Measurements from ENCODE around the gene RUNX1.

Gene RUNX1

GRCh38 chr21:34923626-34924025 lies 125.5 kb downstream of the RUNX1 start:
- no peak for DNase-seq (ENCODE audit: low spot score)

GRCh38 chr21:34923202-34923601 lies 125.9 kb downstream of the RUNX1 start:
- DNase-seq (ENCODE audit: low spot score): no peak

GRCh38 chr21:34922479-34922878 lies 126.6 kb downstream of the RUNX1 start:
- no peak for DNase-seq (ENCODE audit: low spot score)

- no peak for DNase-seq (ENCODE audit: low spot score)
Observed at GRCh38 chr21:34921151-34921550, 128.0 kb downstream of the RUNX1 start.

- DNase-seq (ENCODE audit: low spot score): no peak
Observed at GRCh38 chr21:34919406-34919805, 129.7 kb downstream of the RUNX1 start.

- DNase-seq (ENCODE audit: low spot score): no peak
Observed at GRCh38 chr21:34916446-34916845, 132.7 kb downstream of the RUNX1 start.

- DNase-seq (ENCODE audit: low spot score): no peak
Observed at GRCh38 chr21:34915364-34915841, 133.7 kb downstream of the RUNX1 start.

- DNase-seq (ENCODE audit: low spot score): no peak
Observed at GRCh38 chr21:34914239-34914638, 134.9 kb downstream of the RUNX1 start.

- no peak for DNase-seq (ENCODE audit: low spot score)
Observed at GRCh38 chr21:34913811-34914210, 135.3 kb downstream of the RUNX1 start.

GRCh38 chr21:34912022-34912945 lies 136.8 kb downstream of the RUNX1 start:
- no peak for DNase-seq (ENCODE audit: low spot score)

GRCh38 chr21:34911360-34911759 lies 137.7 kb downstream of the RUNX1 start:
- no peak for DNase-seq (ENCODE audit: low spot score)

- no peak for DNase-seq (ENCODE audit: low spot score)
Observed at GRCh38 chr21:34910396-34910795, 138.7 kb downstream of the RUNX1 start.

GRCh38 chr21:34909492-34910292 lies 139.4 kb downstream of the RUNX1 start:
- DNase-seq (ENCODE audit: low spot score): no peak

GRCh38 chr21:34908419-34909055 lies 140.6 kb downstream of the RUNX1 start:
- no peak for DNase-seq (ENCODE audit: low spot score)

GRCh38 chr21:34907461-34908418 lies 141.4 kb downstream of the RUNX1 start:
- DNase-seq (ENCODE audit: low spot score): no peak

GRCh38 chr21:34906401-34906800 lies 142.7 kb downstream of the RUNX1 start:
- no peak for DNase-seq (ENCODE audit: low spot score)

GRCh38 chr21:34905218-34905537 lies 143.9 kb downstream of the RUNX1 start:
- DNase-seq (ENCODE audit: low spot score): no peak

GRCh38 chr21:34904526-34905217 lies 144.4 kb downstream of the RUNX1 start:
- DNase-seq (ENCODE audit: low spot score): no peak

GRCh38 chr21:34900376-34900775 lies 148.7 kb downstream of the RUNX1 start:
- no peak for DNase-seq (ENCODE audit: low spot score)

- DNase-seq (ENCODE audit: low spot score): no peak
Observed at GRCh38 chr21:34899760-34900159, 149.3 kb downstream of the RUNX1 start.

- no peak for DNase-seq (ENCODE audit: low spot score)
Observed at GRCh38 chr21:34899302-34899701, 149.8 kb downstream of the RUNX1 start.

All from ecto neural progenitor cell (in vitro differentiated cells).